Gastrocnemius medialis (tissue), 4 donors: ENCODE measurements around the gene NEDD4L. TPM values are rescaled to one million over a fixed set of nuclear protein-coding genes. Genes with fewer than 3 reads are reported as not detected.

Source experiments
- ATAC-seq, 2 donors: fragments of 150-250 bp; one replicate each; pipeline ENCODE4 v1.9.1; 2016
- DNase-seq, 2 donors: peaks; one replicate each; pipeline ENCODE4 v3.0.0-alpha.2; 2019
- H3K27ac ChIP-seq, 4 donors: fragments of 200-600 bp; sonication (generic); 1 replicate in 1 of 4; 2 replicates in 3 of 4; pipeline ENCODE4 v1.5.1; 2016 to 2018; ENCODE audit warnings: mild to moderate bottlenecking in 2 of 4, moderate library complexity in 1 of 4
- H3K27me3 ChIP-seq, 3 donors: fragments of 200-600 bp; sonication (generic) in 2 of 3; 1 replicate in 1 of 3; 2 replicates in 2 of 3; pipeline versions ENCODE4 v1.5.1 to v1.6.0; 2016 to 2019; ENCODE audit warnings: mild to moderate bottlenecking in 1 of 3, moderate library complexity in 1 of 3
- H3K36me3 ChIP-seq, 2 donors: fragments of 200-600 bp; sonication (generic) in 1 of 2; one replicate each; pipeline ENCODE4 v1.5.1; 2017 to 2018
- H3K4me1 ChIP-seq, 2 donors: fragments of 200-600 bp; sonication (generic) in 1 of 2; one replicate each; pipeline ENCODE4 v1.5.1; 2016 to 2017; ENCODE audit warnings: mild to moderate bottlenecking in 2 of 2
- H3K4me3 ChIP-seq, 4 donors: fragments of 200-600 bp; sonication (generic) in 3 of 4; 1 replicate in 1 of 4; 2 replicates in 3 of 4; pipeline ENCODE4 v1.5.1; 2016 to 2019; ENCODE audit warnings: mild to moderate bottlenecking in 2 of 4
- H3K9me3 ChIP-seq, 3 donors: fragments of 200-600 bp; sonication (generic) in 2 of 3; 1 replicate in 1 of 3; 2 replicates in 2 of 3; pipeline ENCODE4 v1.5.1; 2016 to 2019
- POLR2A ChIP-seq, 2 donors: fragments of 450-650 bp; IDR thresholded peaks; one replicate each; pipeline ENCODE4 v1.6.1; 2017; ENCODE audit warnings: antibody characterized with exemption in 2 of 2, mild to moderate bottlenecking in 2 of 2, moderate library complexity in 2 of 2
- in situ Hi-C, 4 donors: fragments of 200-750 bp; cut with MboI; loops; one replicate each; pipeline versions ENCODE4 v1.15.0 to v1.8.0; 2017; ENCODE audit warnings: low sequenced_read_pairs in 4 of 4
- intact Hi-C: fragments of 100-400 bp; cut with DNase I; formaldehyde crosslinking; loops from one replicate; pipeline ENCODE4 v1.15.1; 2023; ENCODE audit warnings: low total_unique reads
- total RNA-seq, 4 donors: library from RNA; depleted of rRNA; stranded (reverse); fragments of >200 nt; gene quantifications; one replicate each; pipeline versions ENCODE4 v1.1.0 to v1.2.3, GENCODE V29; 2016
- TF ChIP-seq, protein P1 (sequence below), 5 experiments: fragments of 450-650 bp in 3 of 5; fragments of 200-600 bp in 2 of 5; sonication (generic) in 2 of 5; IDR thresholded peaks in 4 of 5; conservative IDR thresholded peaks in 1 of 5; 1 replicate in 4 of 5; 2 replicates in 1 of 5; pipeline ENCODE4 v1.5.1; 2016 to 2019; ENCODE audit warnings: antibody characterized with exemption in 5 of 5, mild to moderate bottlenecking in 3 of 5, moderate library complexity in 3 of 5

The NEDD4L gene
- total RNA-seq, 4 donors from 2014 or later, result 27.4 to 81.5 (median 51.5) TPM

DNA sequence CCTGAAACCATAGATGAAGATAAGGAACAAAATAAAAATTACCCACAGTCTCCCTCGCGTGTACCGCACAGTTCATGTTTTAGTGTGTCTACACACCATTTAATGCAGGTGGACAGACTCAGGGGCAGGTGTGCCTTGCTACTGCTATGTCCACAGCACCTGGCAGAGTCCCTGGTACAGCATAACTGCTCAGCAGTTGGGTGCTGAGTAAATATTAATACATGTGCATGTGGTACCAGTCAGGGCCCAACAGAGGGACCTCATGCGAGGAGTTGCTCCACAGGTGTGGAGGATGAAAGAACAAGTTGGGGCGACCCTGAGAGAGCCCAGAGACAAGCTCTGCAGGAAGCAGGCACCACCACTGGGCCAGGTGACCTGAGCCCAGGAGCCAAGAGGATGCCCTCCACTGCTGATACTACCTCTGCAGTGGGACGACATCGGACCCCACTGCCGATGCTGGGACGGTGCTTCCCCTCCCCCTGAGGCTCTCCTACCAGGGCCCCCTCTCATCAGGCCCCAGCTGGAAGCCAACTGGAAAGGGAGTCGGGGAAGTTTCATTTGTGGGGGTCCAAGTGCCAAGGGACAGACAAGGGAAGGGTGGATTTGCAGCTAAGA lies 100.8 kb downstream of the NEDD4L start:
- Histone ChIP-seq H3K36me3 (no peaks in the 10 kb centered on the region), H3K27me3 (peaks cover 0 to 3% (median 0%) of the 10 kb centered on the region in 3 donors), H3K9me3 (no peaks in the 10 kb centered on the region), H3K4me3 (no peak overlapping the region), H3K4me1 (no peaks in the 10 kb centered on the region), H3K27ac (no peak overlapping the region)
- intact Hi-C loops, result no loop called here
- DNase-seq (no peak), ATAC-seq (no peak)
- TF ChIP-seq, protein P1, sequence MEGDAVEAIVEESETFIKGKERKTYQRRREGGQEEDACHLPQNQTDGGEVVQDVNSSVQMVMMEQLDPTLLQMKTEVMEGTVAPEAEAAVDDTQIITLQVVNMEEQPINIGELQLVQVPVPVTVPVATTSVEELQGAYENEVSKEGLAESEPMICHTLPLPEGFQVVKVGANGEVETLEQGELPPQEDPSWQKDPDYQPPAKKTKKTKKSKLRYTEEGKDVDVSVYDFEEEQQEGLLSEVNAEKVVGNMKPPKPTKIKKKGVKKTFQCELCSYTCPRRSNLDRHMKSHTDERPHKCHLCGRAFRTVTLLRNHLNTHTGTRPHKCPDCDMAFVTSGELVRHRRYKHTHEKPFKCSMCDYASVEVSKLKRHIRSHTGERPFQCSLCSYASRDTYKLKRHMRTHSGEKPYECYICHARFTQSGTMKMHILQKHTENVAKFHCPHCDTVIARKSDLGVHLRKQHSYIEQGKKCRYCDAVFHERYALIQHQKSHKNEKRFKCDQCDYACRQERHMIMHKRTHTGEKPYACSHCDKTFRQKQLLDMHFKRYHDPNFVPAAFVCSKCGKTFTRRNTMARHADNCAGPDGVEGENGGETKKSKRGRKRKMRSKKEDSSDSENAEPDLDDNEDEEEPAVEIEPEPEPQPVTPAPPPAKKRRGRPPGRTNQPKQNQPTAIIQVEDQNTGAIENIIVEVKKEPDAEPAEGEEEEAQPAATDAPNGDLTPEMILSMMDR (IDR thresholded peaks at IDR 0.05 in 4 of 5, conservative IDR thresholded peaks at IDR 0.05 in 1 of 5), result no peak
- TF ChIP-seq POLR2A (IDR thresholded peaks at IDR 0.05), result no peak
- in situ Hi-C loops, result no loop called here

DNA sequence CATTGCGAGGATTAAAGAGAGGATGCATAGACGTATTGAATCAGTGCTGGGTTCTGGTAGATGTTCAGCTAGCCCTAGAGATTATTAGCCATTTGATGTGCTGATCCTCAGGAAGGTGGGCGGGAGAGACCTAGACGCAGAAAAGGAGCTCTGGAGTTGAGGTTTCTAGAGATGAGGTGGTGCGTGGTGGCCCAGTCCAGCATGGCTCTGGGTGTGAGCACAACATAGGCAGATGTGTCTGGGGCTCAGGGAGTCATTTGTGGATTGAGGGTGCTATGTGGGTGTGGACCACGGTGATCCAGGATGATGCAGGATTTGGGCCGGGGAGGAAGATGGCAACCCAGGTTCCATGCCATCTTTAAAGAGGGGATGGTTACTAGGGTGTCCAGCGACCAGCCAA lies 102.1 kb downstream of the NEDD4L start:
- Histone ChIP-seq H3K4me1 (no peaks in the 10 kb centered on the region), H3K9me3 (no peaks in the 10 kb centered on the region), H3K27me3 (peaks cover 0 to 3% (median 0%) of the 10 kb centered on the region in 3 donors), H3K36me3 (no peaks in the 10 kb centered on the region), H3K4me3 (no peak overlapping the region), H3K27ac (no peak overlapping the region)
- no peak for ATAC-seq
- TF ChIP-seq POLR2A (IDR thresholded peaks at IDR 0.05), result no peak
- TF ChIP-seq, protein P1 (IDR thresholded peaks at IDR 0.05 in 4 of 5, conservative IDR thresholded peaks at IDR 0.05 in 1 of 5), result no peak
- intact Hi-C loops, result no loop called here
- in situ Hi-C loops, result no loop called here
- DNase-seq, result no peak

DNA sequence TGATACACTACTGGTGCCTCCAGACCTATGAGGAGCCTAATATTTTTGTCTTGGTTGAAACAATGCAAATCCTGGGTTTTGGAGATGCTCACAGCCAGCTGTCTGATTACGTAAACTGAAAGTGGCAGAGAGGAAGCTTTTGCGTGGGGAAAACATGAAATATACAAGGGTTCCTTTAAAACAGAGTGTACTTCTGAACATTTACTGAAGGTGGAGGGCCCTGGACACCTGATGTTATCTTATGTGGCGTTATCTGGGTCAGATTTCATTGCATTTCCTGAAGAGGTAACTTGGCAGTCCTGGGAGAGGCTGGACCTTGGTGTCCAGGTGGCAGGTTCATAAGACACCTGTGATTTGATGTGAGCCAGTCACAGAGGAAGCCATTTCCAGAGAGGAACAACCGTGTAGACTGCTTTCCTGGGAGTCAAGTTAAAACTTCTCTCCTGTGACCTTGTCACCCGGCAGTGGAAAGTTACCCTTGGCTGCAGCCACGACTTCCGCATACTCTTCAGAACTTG lies 105.0 kb downstream of the NEDD4L start:
- TF ChIP-seq POLR2A (IDR thresholded peaks at IDR 0.05), result no peak
- intact Hi-C loops, result no loop called here
- H3K9me3 ChIP-seq, result no peaks in the 10 kb centered on the region
- no peak overlapping the region for H3K27ac ChIP-seq
- no peaks in the 10 kb centered on the region for H3K27me3 ChIP-seq
- ATAC-seq (no peak), DNase-seq (no peak)
- in situ Hi-C loops, result no loop called here
- no peaks in the 10 kb centered on the region for H3K36me3 ChIP-seq
- H3K4me3 ChIP-seq, result no peak overlapping the region
- no peaks in the 10 kb centered on the region for H3K4me1 ChIP-seq

DNA sequence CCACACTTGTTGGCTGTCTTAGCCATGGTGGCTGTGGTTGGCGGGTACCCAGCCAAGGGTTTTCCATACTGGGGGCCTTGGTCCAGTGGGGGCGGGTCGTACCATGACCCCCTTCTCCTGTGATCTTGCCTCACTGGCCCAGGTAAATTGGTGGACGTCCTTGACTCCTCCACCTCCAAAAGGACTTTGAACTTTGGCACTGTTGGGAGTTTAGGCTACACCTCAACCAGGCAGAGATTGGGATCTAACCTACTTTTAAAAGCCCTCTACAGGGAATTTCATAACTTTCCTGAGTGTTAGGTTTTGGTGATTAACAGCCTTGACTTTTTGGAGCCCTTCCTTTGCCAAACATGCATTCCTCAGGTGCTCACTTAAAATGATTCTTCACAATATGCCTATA lies 106.7 kb downstream of the NEDD4L start:
- no peak overlapping the region for H3K27ac ChIP-seq
- ATAC-seq (no peak), DNase-seq (no peak)
- H3K36me3 ChIP-seq, result no peaks in the 10 kb centered on the region
- intact Hi-C loops, result no loop called here
- no peaks in the 10 kb centered on the region for H3K4me1 ChIP-seq
- H3K9me3 ChIP-seq, result no peaks in the 10 kb centered on the region
- no peak for TF ChIP-seq POLR2A (IDR thresholded peaks at IDR 0.05)
- TF ChIP-seq, protein P1 (IDR thresholded peaks at IDR 0.05 in 4 of 5, conservative IDR thresholded peaks at IDR 0.05 in 1 of 5), result no peak
- H3K27me3 ChIP-seq, result no peaks in the 10 kb centered on the region
- H3K4me3 ChIP-seq, result no peak overlapping the region
- in situ Hi-C loops, result no loop called here

DNA sequence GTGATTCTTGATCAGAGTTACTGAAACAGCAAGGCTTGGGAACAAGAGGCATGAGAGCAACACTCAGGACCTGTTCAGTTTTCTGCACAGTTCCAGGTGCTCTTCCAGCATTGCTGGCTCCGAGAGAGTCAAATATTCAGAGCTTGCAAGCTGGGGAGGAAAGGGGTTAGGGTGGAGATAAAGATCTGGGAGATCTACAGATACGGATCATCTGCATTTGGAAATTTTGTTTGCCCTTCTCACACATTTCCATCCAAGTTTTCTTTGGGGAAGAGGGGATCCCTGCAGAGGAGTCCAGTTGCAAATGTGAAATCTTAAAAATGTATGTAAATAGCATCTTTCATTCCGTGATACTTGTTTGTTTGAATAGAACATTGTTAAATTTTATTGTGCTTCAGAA lies 108.2 kb downstream of the NEDD4L start:
- no peak for DNase-seq
- no peak overlapping the region for H3K27ac ChIP-seq
- no peaks in the 10 kb centered on the region for H3K36me3 ChIP-seq
- H3K4me1 ChIP-seq, result no peaks in the 10 kb centered on the region
- H3K4me3 ChIP-seq, result no peak overlapping the region
- ATAC-seq, result no peak
- no peak for TF ChIP-seq POLR2A (IDR thresholded peaks at IDR 0.05)
- TF ChIP-seq, protein P1 (IDR thresholded peaks at IDR 0.05 in 4 of 5, conservative IDR thresholded peaks at IDR 0.05 in 1 of 5), result no peak
- H3K9me3 ChIP-seq, result no peaks in the 10 kb centered on the region
- intact Hi-C loops (no loop called here), in situ Hi-C loops (no loop called here)
- no peaks in the 10 kb centered on the region for H3K27me3 ChIP-seq
